GM13977 (cell line): ENCODE measurements around the gene HOXA11.

ENCODE experiments used
- DNase-seq: peaks from one replicate; pipeline ENCODE4 v3.0.0; 2012; ENCODE audit warnings: low spot score
- CTCF ChIP-seq: IDR thresholded peaks from 2 replicates; pipeline ENCODE4 v1.5.1; 2012; ENCODE audit warnings: mild to moderate bottlenecking, control low read depth; ENCODE audit not compliant: insufficient read depth; ENCODE audit errors: extremely low read depth, missing control alignments
- in situ Hi-C: fragments of 300-500 bp; cut with MboI; formaldehyde crosslinking; loops from one replicate; pipeline ENCODE4 v1.12.0; 2022; ENCODE audit warnings: low sequenced_read_pairs, low pct_unique_long_range_greater_than_20kb, mixed read lengths, inconsistent platforms; ENCODE audit not compliant: unreplicated experiment

The HOXA11 gene

GRCh38 chr7:27220440-27220955 is 35.5 kb upstream of the HOXA11 start:
- TF ChIP-seq CTCF = no peak
- in situ Hi-C loops = no loop called here
- DNase-seq = no peak

GRCh38 chr7:27219821-27220220 is 34.8 kb upstream of the HOXA11 start:
- no peak for TF ChIP-seq CTCF
- in situ Hi-C loops = no loop called here
- DNase-seq = no peak

GRCh38 chr7:27217951-27218350 is 32.9 kb upstream of the HOXA11 start:
- DNase-seq = no peak
- no peak for TF ChIP-seq CTCF
- in situ Hi-C loops = no loop called here

GRCh38 chr7:27215356-27215755 is 30.3 kb upstream of the HOXA11 start:
- TF ChIP-seq CTCF = no peak
- no peak for DNase-seq
- in situ Hi-C loops = no loop called here

- TF ChIP-seq CTCF = no peak
- in situ Hi-C loops = no loop called here
- no peak for DNase-seq
Observed at GRCh38 chr7:27214239-27214950, 29.4 kb upstream of the HOXA11 start.

- no peak for TF ChIP-seq CTCF
- no peak for DNase-seq
- in situ Hi-C loops = no loop called here
Observed at GRCh38 chr7:27213433-27214238, 28.6 kb upstream of the HOXA11 start.
